NB4 (cell line): ENCODE data around the gene GPR85.

Experiments
- DNase-seq: peaks from one replicate; pipeline ENCODE4 v3.0.0; 2010; ENCODE audit warnings: low read depth
- H3K4me3 ChIP-seq: one replicate; pipeline ENCODE4 v1.5.1; 2011; ENCODE audit warnings: mild to moderate bottlenecking, low read depth, low read length, moderate library complexity
- CTCF ChIP-seq: IDR thresholded peaks from one replicate; pipeline ENCODE4 v1.5.1; 2012; ENCODE audit warnings: low read depth, low read length
- MAX ChIP-seq: IDR thresholded peaks from 2 replicates; pipeline ENCODE4 v1.6.1; 2011; ENCODE audit warnings: low read depth, low read length
- MYC ChIP-seq: IDR thresholded peaks from 2 replicates; pipeline ENCODE4 v1.6.1; 2011; ENCODE audit warnings: low read depth, low read length
- POLR2A ChIP-seq: IDR thresholded peaks from 2 replicates; pipeline ENCODE4 v1.6.1; 2011; ENCODE audit warnings: mild to moderate bottlenecking; ENCODE audit not compliant: insufficient read length; ENCODE audit errors: extremely low read depth

Gene GPR85

DNA sequence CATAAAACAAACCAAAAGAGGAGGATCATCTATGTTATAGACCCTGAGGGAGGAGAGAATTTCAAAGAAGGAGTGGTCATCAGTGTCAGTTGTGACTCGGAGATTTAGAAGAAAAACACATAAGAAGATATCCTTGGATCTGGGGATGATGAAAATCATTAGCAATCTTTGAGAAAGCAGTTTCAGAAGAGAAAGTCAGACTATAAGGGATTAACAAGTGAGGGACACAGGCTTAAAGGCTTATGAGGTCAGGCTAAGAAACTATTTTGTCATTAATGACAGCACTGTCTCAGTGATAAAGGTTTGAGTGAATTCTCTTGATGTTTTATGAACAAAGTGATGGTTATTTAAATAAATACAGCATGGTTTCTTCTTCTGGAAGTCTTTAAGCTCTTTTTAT lies 6.1 kb upstream of the GPR85 start:
- no peak for TF ChIP-seq MAX
- no peak for TF ChIP-seq POLR2A
- no peak for TF ChIP-seq CTCF
- TF ChIP-seq MYC: no peak
- H3K4me3 ChIP-seq: no peak overlapping the region
- DNase-seq: no peak

DNA sequence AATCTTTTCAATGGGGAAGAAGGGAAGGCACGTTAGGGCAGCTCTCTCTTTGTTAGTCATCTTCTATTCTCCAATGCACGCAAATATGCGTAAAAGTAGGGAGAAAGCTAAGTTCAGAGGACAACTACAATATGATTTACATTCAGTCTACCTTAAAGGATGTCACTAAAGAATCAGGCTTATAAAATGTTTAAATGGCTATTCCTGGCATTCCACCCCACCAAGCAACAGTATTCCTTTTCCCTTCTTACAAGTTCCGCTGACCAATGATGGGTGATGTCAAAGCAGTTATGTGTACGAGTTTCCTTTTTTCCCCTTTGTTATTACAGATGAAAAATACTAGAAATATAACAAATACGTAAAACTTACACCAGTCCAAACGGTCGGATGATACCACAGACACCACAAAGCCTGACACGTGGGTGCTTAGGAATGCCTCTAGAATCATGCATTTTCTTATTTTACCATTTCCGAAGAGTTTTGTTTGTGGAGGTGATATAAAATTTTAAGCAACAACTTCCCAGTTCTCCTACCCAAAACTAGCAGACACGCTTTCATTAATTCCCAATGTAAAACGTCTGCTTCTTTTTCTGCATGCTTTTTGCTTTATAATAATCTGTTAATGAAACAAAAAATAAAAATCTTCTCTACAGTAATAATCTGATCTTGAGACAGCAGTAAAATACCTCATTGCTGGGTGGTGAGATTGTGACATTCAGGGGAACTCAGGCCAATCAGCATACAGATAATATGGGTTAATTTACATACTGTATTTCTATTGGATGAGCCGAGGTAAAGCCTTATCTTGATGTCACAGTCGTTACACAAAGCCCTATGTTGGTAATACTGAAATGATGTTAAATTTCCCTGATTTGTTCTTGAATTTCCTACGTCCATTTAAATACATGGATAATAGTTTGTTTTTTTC lies 708 bp upstream of the GPR85 start:
- DNase-seq: peak; percentile 94
- peak; percentile 31; the same call in 1 of the 2 replicates for TF ChIP-seq MYC
- no peak for TF ChIP-seq POLR2A
- TF ChIP-seq MAX: peak; percentile 85
- H3K4me3 ChIP-seq: peak overlapping the region; percentile 65

DNA sequence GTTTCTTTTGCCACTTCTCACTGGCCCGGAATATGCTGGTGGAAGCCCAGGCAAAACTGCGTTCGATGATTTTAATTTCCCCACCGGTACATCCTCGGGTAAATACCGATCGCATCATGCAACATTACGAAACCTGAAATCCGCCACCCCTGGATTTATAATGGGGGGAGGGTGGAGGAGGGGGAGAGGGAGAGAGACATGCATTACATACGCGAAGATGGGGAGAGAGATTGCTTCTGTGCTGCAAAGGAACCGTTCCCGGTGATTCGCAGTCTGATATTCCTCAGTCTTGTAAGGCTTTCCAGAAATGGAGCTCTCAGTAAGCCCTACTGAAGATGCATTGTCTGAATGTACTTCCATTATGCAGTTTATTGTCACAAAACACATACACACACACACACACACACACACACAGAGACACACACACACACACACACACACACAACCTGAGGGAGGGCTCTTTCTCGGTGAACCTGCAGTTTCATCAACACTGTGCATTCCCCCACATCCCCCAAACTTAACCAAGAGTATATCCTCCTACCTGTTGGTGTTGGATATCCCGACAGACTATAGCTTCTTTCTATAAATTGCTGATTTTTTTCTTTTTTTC lies 741 bp downstream of the GPR85 start:
- H3K4me3 ChIP-seq: peak overlapping the region; percentile 65
- DNase-seq: peak; percentile 62
- TF ChIP-seq CTCF (no peak), POLR2A (no peak), MAX (no peak), MYC (no peak; the same call in 1 of the 2 replicates)

- TF ChIP-seq POLR2A (no peak), MYC (peak; percentile 60)
- DNase-seq: peak; percentile 71
- peak overlapping the region; percentile 65 for H3K4me3 ChIP-seq
Measured at GRCh38 chr7:113084496-113085172, 2.0 kb downstream of the GPR85 start.

GRCh38 chr7:113083816-113084495 lies 2.7 kb downstream of the GPR85 start:
- H3K4me3 ChIP-seq: peak overlapping the region; percentile 65
- TF ChIP-seq MAX (no peak), CTCF (no peak), POLR2A (no peak), MYC (no peak)

DNA sequence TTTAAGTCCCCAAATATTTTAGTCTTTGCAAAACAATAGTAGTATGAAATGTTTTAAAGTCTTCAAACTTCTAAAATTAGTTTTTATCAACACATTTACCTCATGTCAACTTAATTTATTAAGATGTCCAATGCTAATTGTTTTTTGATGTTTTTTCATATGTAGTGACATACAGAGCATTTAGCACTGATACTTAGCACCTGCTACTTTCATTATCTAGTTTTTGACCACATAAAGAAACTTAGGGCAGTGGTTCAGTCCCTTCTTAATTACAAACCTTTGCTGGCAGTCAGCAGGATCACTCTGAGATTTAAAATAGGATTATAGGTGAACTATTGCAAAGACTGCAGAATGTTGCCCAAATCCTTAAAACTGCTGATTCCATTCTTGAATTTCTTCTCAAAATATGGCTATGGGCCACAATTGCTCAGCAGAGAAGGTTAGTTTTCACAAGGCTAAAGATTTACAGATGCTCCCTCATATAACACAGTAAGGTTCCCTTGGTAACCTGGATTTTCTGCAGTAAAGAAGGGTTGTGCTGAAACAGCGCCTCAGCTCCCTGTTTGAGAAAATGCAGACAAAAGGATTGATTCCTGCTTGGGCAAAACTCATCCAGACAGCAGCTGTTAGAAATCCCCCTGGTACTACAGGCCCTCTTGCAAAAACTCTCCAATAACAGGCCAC lies 3.4 kb downstream of the GPR85 start:
- TF ChIP-seq MAX (no peak), MYC (no peak), POLR2A (no peak), CTCF (no peak)
- no peak for DNase-seq

More at GRCh38 chr7:113083816-113084495, 2.7 kb downstream of the GPR85 start:
- no peak for DNase-seq

More for the DNA sequence above, 3.4 kb downstream of the GPR85 start:
- no peak overlapping the region for H3K4me3 ChIP-seq
